Uterus (tissue), 2 donors: ENCODE data around the gene SLC13A3.

ENCODE experiments used
- CTCF ChIP-seq, 4 experiments: fragments of 200-600 bp in 2 of 4; fragments of 450-650 bp in 2 of 4; sonication (generic) in 2 of 4; IDR thresholded peaks; one replicate each; pipeline ENCODE4 v1.5.1; 2016 to 2019; ENCODE audit warnings: antibody characterized with exemption in 4 of 4, mild to moderate bottlenecking in 2 of 4, moderate library complexity in 1 of 4
- POLR2A ChIP-seq, 2 donors: fragments of 450-650 bp; IDR thresholded peaks; one replicate each; pipeline ENCODE4 v1.6.1; 2016; ENCODE audit warnings: antibody characterized with exemption in 2 of 2, mild to moderate bottlenecking in 1 of 2, moderate library complexity in 1 of 2

- no peak for TF ChIP-seq CTCF (IDR thresholded peaks at IDR 0.05)
- no peak for TF ChIP-seq POLR2A (IDR thresholded peaks at IDR 0.05)
Measured at GRCh38 chr20:46545077-46545826, 106.0 kb downstream of the SLC13A3 start.
